IMR-90 (cell line): Measurements from ENCODE around the gene PRR20D. TPM values are rescaled to one million over a fixed set of nuclear protein-coding genes. Genes with fewer than 3 reads are reported as not detected.

Experiments used
- ATAC-seq: fragments of 200-7000 bp; cut with Tn5 transposase; 2 replicates; pipeline ENCODE4 v1.9.1; 2020; ENCODE audit warnings: low read depth, mild to moderate bottlenecking, moderate library complexity
- BruUV-seq: library from RNA; stranded (reverse); fragments of 400-500 nt; replicated peaks from 2 replicates; lab custom pipeline; 2021; lab: Mats Ljungman, UMichigan
- CTCF ChIA-PET: fragments of 300-600 bp; formaldehyde crosslinking; extraction: SDS; loops from one replicate; lab custom pipeline; 2021; ENCODE audit warnings: antibody characterized with exemption; lab: Yijun Ruan, JAX
- POLR2A ChIA-PET: fragments of 300-600 bp; sonication (Branson Sonifier 250); formaldehyde crosslinking; loops from one replicate; lab custom pipeline; 2022; ENCODE audit warnings: antibody characterized with exemption; ENCODE audit not compliant: unreplicated experiment; lab: Charles Lee
- DNase-seq: peaks from one replicate; pipeline ENCODE4 v3.0.0; 2013
- H2AFZ ChIP-seq: replicated peaks from 2 replicates; pipeline ENCODE3; 2013; ENCODE audit warnings: low read length, mild to moderate bottlenecking; ENCODE audit not compliant: poor library complexity
- H2AK5ac ChIP-seq: 2 replicates; pipeline ENCODE4 v1.6.1; 2013; ENCODE audit warnings: low read depth, low read length, inconsistent platforms
- H2AK9ac ChIP-seq: replicated peaks from 2 replicates; pipeline ENCODE3; 2013; ENCODE audit warnings: mild to moderate bottlenecking, low read depth, low read length, moderate library complexity; ENCODE audit not compliant: poor library complexity
- H2BK120ac ChIP-seq: 2 replicates; pipeline ENCODE4 v1.6.1; 2013; ENCODE audit warnings: low read depth, low read length, inconsistent platforms
- H2BK15ac ChIP-seq: 3 replicates; pipeline ENCODE4 v1.6.1; 2013; ENCODE audit warnings: low read depth, low read length, inconsistent platforms
- H2BK20ac ChIP-seq: 2 replicates; pipeline ENCODE4 v1.6.1; 2013; ENCODE audit warnings: low read depth, mild to moderate bottlenecking, inconsistent platforms, low read length, moderate library complexity
- H2BK5ac ChIP-seq: 2 replicates; pipeline ENCODE4 v1.6.1; 2013; ENCODE audit warnings: mild to moderate bottlenecking, low read depth, low read length, inconsistent platforms; ENCODE audit not compliant: poor library complexity, severe bottlenecking
- H3K14ac ChIP-seq: replicated peaks from 2 replicates; pipeline ENCODE4 v1.6.1; 2013; ENCODE audit warnings: low read depth, low read length, inconsistent platforms
- H3K18ac ChIP-seq: 2 replicates; pipeline ENCODE4 v1.6.1; 2013; ENCODE audit warnings: low read depth, low read length, control low read depth
- H3K23ac ChIP-seq: 2 replicates; pipeline ENCODE4 v1.6.1; 2013; ENCODE audit warnings: low read depth, low read length, inconsistent platforms
- H3K27ac ChIP-seq: 2 replicates; pipeline ENCODE4 v1.5.1; 2013; ENCODE audit warnings: mild to moderate bottlenecking, control low read depth, low read length; ENCODE audit not compliant: insufficient read depth
- H3K27me3 ChIP-seq: 2 replicates; pipeline ENCODE4 v1.6.1; 2013; ENCODE audit warnings: low read length; ENCODE audit not compliant: control insufficient read depth, insufficient read depth
- H3K36me3 ChIP-seq: 2 replicates; pipeline ENCODE4 v1.6.1; 2013; ENCODE audit warnings: low read length, mixed read lengths; ENCODE audit not compliant: control insufficient read depth, insufficient read depth
- H3K4ac ChIP-seq: 2 replicates; pipeline ENCODE4 v1.6.1; 2013; ENCODE audit warnings: low read depth, low read length, inconsistent platforms
- H3K4me1 ChIP-seq: 2 replicates; pipeline ENCODE4 v1.6.1; 2013; ENCODE audit warnings: low read length, mixed read lengths; ENCODE audit not compliant: control insufficient read depth, insufficient read depth
- H3K4me2 ChIP-seq: 2 replicates; pipeline ENCODE4 v1.6.1; 2013; ENCODE audit warnings: low read depth, mild to moderate bottlenecking, control low read depth, low read length, moderate library complexity
- H3K4me3 ChIP-seq: 2 replicates; pipeline ENCODE4 v1.5.1; 2013; ENCODE audit warnings: low read depth, mild to moderate bottlenecking, control low read depth, low read length, moderate library complexity; ENCODE audit not compliant: insufficient read depth
- H3K56ac ChIP-seq: 2 replicates; pipeline ENCODE4 v1.6.1; 2013; ENCODE audit warnings: low read length, inconsistent platforms; ENCODE audit not compliant: insufficient read depth; ENCODE audit errors: extremely low read depth
- H3K79me1 ChIP-seq, 2 experiments: 2 replicates each; pipeline ENCODE4 v1.6.1; 2013; ENCODE audit warnings: low read length in 2 of 2, inconsistent platforms in 1 of 2, low read depth in 1 of 2
- H3K9ac ChIP-seq: 2 replicates; pipeline ENCODE4 v1.6.1; 2013; ENCODE audit warnings: low read depth, low read length, control low read depth
- H3K9me1 ChIP-seq: 2 replicates; pipeline ENCODE4 v1.6.1; 2013; ENCODE audit warnings: low read length, inconsistent platforms; ENCODE audit not compliant: insufficient read depth
- H3K9me3 ChIP-seq: 2 replicates; pipeline ENCODE4 v1.6.1; 2013; ENCODE audit warnings: low read length; ENCODE audit not compliant: control insufficient read depth, insufficient read depth
- H4K20me1 ChIP-seq: 2 replicates; pipeline ENCODE4 v1.6.1; 2013; ENCODE audit warnings: low read length, inconsistent platforms; ENCODE audit not compliant: insufficient read depth
- H4K5ac ChIP-seq: 2 replicates; pipeline ENCODE4 v1.6.1; 2013; ENCODE audit warnings: mild to moderate bottlenecking, low read depth, low read length, control low read depth
- H4K8ac ChIP-seq, 2 experiments: 2 replicates each; pipeline ENCODE4 v1.6.1; 2013; ENCODE audit warnings: low read depth in 2 of 2, low read length in 2 of 2, control low read depth in 1 of 2, inconsistent platforms in 1 of 2
- H4K91ac ChIP-seq: 2 replicates; pipeline ENCODE4 v1.6.1; 2013; ENCODE audit warnings: low read depth, low read length, inconsistent platforms; ENCODE audit not compliant: insufficient read depth
- CEBPB ChIP-seq: IDR thresholded peaks from 2 replicates; pipeline ENCODE4 v1.6.1; 2012; ENCODE audit warnings: low read depth, low read length, improper control_type of control experiment
- MXI1 ChIP-seq: IDR thresholded peaks from 2 replicates; pipeline ENCODE4 v1.6.1; 2012; ENCODE audit warnings: low read depth, mild to moderate bottlenecking, low read length, moderate library complexity, borderline replicate concordance
- POLR2A ChIP-seq: IDR thresholded peaks from 2 replicates; pipeline ENCODE4 v1.6.1; 2012; ENCODE audit warnings: mild to moderate bottlenecking, low read depth, low read length
- RAD21 ChIP-seq: IDR thresholded peaks from 2 replicates; pipeline ENCODE4 v1.6.1; 2012; ENCODE audit warnings: low read length, improper control_type of control experiment
- WGBS, 2 experiments: methylation state at CpG; one replicate each; pipeline versions ENCODE4 v1.1.5 to v1.1.7; 2013; ENCODE audit warnings: missing lambda C conversion rate in 2 of 2; ENCODE audit not compliant: insufficient read length in 1 of 2; ENCODE audit errors: extremely low coverage in 2 of 2; 5-methylcytosine and 5-hydroxymethylcytosine counted together
- dilution Hi-C: fragments of 300-500 bp; cut with HindIII; formaldehyde crosslinking; loops from one replicate; pipeline ENCODE4 v1.14.3; 2018; ENCODE audit warnings: low sequenced_read_pairs; ENCODE audit not compliant: unreplicated experiment
- in situ Hi-C: fragments of 300-500 bp; cut with MboI; formaldehyde crosslinking; loops from 3 replicates; pipeline ENCODE4 v1.14.3; 2019; ENCODE audit warnings: low sequenced_read_pairs, inconsistent platforms, mixed read lengths
- intact Hi-C: fragments of 100-400 bp; cut with micrococcal nuclease; formaldehyde crosslinking; loops from 2 replicates; pipeline ENCODE4 v1.10.0; 2022
- polyA plus RNA-seq, 3 experiments: library from polyadenylated mRNA; depleted of rRNA; stranded (reverse); fragments of >200 nt; gene quantifications; 2 replicates each; pipeline ENCODE4 v1.2.3, GENCODE V29; 2012; ENCODE audit warnings: low replicate concordance in 1 of 3
- total RNA-seq: library from RNA; depleted of rRNA; stranded (reverse); fragments of >200 nt; gene quantifications from 2 replicates; pipeline ENCODE4 v1.2.3, GENCODE V29; 2012

The PRR20D gene
- total and polyA plus RNA-seq, 2 of the 4 experiments (the other 2 are of a cell fraction), result not detected

DNA sequence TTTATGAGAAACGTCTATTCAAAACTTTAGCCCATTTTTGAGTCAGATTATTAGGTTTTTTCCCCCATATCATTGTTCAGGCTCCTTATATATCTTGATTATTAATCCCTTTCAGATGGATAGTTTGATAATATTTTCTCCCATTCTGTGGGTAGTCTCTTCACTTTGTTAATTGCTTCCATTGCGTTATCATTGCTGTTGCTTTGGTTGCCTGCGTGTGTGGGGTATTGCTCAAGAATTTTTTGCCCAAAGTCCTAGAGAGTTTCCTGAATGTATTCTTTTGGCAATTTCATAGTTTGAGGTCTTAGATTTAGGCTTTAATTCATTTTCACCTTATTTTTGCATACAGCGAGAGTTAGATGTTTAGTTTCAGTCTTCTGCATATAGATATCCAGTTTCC, 45.5 kb upstream of the PRR20D start:
- Histone ChIP-seq H3K4ac (no peak overlapping the region), H3K9me3 (peaks cover 10% of the 10 kb centered on the region), H4K8ac (no peak overlapping the region), H3K4me1 (no peaks in the 10 kb centered on the region), H2AK9ac (no peak overlapping the region), H2BK120ac (no peak overlapping the region), H2BK20ac (no peak overlapping the region), H3K27me3 (no peaks in the 10 kb centered on the region), H3K4me3 (no peak overlapping the region), H2BK5ac (no peak overlapping the region), H3K79me1 (no peaks in the 10 kb centered on the region), H2AK5ac (no peak overlapping the region), H3K36me3 (no peaks in the 10 kb centered on the region), H2AFZ (no peak overlapping the region), H4K91ac (no peak overlapping the region), H2BK15ac (no peak overlapping the region), H3K9ac (no peak overlapping the region), H4K5ac (no peak overlapping the region), H3K9me1 (no peaks in the 10 kb centered on the region), H3K4me2 (no peak overlapping the region), H3K18ac (no peak overlapping the region), H3K23ac (no peak overlapping the region), H3K27ac (no peak overlapping the region), H3K56ac (no peak overlapping the region), H3K14ac (no peak overlapping the region), H4K20me1 (no peaks in the 10 kb centered on the region)
- POLR2A ChIA-PET, result no interaction called here
- WGBS, 2 experiments, result no CpG with 5 or more reads among the region's 4 CpGs
- no peak for ATAC-seq
- DNase-seq, result no peak
- dilution Hi-C loops, result no loop called here
- CTCF ChIA-PET, result no interaction called here
- no TSS peak for BruUV-seq
- in situ Hi-C loops, result no loop called here
- intact Hi-C loops, result no loop called here
- TF ChIP-seq CEBPB (no peak), POLR2A (no peak), RAD21 (no peak), MXI1 (no peak)
